Glomerular visceral epithelial cell (primary cell): ENCODE results near the gene CLDN20.

ENCODE experiments used
- DNase-seq: peaks from one replicate; pipeline ENCODE4 v3.0.0-alpha.2; 2016; ENCODE audit errors: extremely low spot score

CLDN20 gene

GRCh38 chr6:155269765-155270164 is 6.0 kb downstream of the CLDN20 start:
- DNase-seq = no peak

- DNase-seq = no peak
These were observed 6.8 kb downstream of the CLDN20 start for GRCh38 chr6:155270561-155271091.

- DNase-seq = no peak
These were observed 7.3 kb downstream of the CLDN20 start for GRCh38 chr6:155271145-155271544.

GRCh38 chr6:155272353-155273232 is 8.8 kb downstream of the CLDN20 start:
- DNase-seq = no peak

- DNase-seq = peak; percentile 82
These were observed 9.6 kb downstream of the CLDN20 start for GRCh38 chr6:155273431-155273830.

GRCh38 chr6:155274106-155274505 is 10.3 kb downstream of the CLDN20 start:
- no peak for DNase-seq

GRCh38 chr6:155274533-155274932 is 10.7 kb downstream of the CLDN20 start:
- no peak for DNase-seq

GRCh38 chr6:155275808-155276480 is 12.1 kb downstream of the CLDN20 start:
- no peak for DNase-seq

- DNase-seq = no peak
These were observed 12.8 kb downstream of the CLDN20 start for GRCh38 chr6:155276638-155277037.

- DNase-seq = no peak
These were observed 14.7 kb downstream of the CLDN20 start for GRCh38 chr6:155278319-155279049.

- DNase-seq = no peak
These were observed 21.0 kb downstream of the CLDN20 start for GRCh38 chr6:155284775-155285174.

GRCh38 chr6:155287762-155288161 is 23.9 kb downstream of the CLDN20 start:
- DNase-seq = no peak

- DNase-seq = no peak
These were observed 26.7 kb downstream of the CLDN20 start for GRCh38 chr6:155290491-155290890.

GRCh38 chr6:155291291-155291690 is 27.5 kb downstream of the CLDN20 start:
- DNase-seq = no peak

GRCh38 chr6:155292711-155293110 is 28.9 kb downstream of the CLDN20 start:
- DNase-seq = no peak

- no peak for DNase-seq
These were observed 33.9 kb downstream of the CLDN20 start for GRCh38 chr6:155297669-155298068.

GRCh38 chr6:155301867-155302266 is 38.1 kb downstream of the CLDN20 start:
- DNase-seq = peak; percentile 7

GRCh38 chr6:155303361-155303870 is 39.6 kb downstream of the CLDN20 start:
- no peak for DNase-seq

- DNase-seq = no peak
These were observed 43.1 kb downstream of the CLDN20 start for GRCh38 chr6:155306958-155307357.

GRCh38 chr6:155309150-155309549 is 45.3 kb downstream of the CLDN20 start:
- DNase-seq = no peak

- no peak for DNase-seq
These were observed 46.8 kb downstream of the CLDN20 start for GRCh38 chr6:155310596-155310995.

- no peak for DNase-seq
These were observed 47.3 kb downstream of the CLDN20 start for GRCh38 chr6:155311086-155311485.
